Activated T-helper 9 cell treated with anti-CD3 and anti-CD28 coated beads, Interleukin-2, amount 50 U/mL, for 16 hours (primary cell): ENCODE results near the gene GMPR2.
"Not testable (repeated sequence)": the region's sequence is repeated elsewhere in the genome, so short reads cannot be mapped to it uniquely, and the experiment has no call there.

Source experiments
- DNase-seq: peaks from one replicate; pipeline ENCODE4 v3.0.0-alpha.2; 2020; ENCODE audit warnings: low read depth

The GMPR2 gene

DNA sequence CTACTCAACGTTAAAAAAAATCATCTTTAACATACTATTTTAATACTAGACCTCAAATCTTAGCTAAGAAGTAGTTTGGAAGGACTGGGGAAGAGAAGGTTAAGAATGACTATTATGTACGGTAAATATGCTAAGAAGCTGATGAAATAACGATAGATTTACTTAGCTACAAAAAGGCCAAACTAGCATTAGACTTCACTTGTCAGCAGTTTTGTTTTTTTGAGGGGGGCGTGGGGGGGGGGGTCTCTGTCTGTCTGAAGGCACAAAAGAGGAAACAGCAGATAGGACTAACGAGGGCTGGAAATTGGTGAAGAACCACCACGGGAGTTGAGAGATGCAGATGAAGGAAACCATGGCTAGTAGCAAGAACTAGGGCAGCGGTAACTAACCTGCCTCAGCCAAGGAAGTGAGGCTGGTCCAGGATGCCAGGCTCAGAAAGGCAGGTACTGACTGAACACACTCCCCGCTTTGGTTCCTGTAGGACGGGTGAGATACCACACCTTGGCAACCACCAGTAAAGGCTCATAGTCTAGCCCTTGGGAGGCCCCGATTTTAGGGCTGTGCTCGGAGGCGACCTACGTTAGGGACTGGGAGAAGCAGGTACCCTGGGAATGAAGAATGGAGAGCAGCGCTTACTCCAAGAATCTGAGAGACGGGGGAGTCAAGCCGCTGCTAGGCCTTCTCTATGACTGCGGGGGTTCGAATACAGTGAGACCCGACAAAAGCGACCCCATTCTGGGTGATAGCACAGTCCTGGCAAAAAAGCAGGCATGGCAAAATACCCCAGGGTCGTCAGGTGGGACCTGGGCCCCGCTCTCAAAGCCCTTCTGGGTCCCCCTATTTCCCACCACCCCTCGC is 1.2 kb upstream of the GMPR2 start:
- DNase-seq = no peak

DNA sequence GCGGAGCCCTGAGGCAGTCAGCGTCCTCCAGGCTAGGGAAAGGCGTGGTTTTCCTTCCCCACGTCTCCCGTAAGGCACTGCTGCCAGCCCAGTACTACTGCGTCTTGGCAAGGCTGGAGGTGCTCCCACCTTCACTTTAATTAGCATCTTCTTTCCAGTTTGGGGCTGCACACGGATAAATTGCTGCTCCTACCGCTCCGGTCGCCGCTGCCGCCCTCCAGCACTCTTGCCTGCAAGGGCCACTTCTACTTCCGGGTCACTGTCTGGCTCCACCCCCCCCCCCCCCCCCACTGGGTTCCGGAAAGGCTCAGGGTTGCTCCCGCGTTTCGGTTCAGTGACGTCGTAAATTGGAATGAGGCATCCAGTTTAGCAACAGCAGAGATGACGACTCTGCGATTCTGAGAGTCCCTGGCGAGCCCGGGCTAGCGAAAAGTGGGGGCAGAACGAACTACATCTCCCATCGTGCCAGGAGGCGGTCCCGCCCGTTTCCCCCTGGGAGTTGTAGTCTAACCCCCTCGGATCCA is 546 bp upstream of the GMPR2 start, which contains the start of gene NEDD8:
NEDD8 (minus strand) TSS at position 247 of the 524 bp plus-strand sequence; CDS start at position 147, 100 bp downstream.
- DNase-seq = peak; percentile 83

DNA sequence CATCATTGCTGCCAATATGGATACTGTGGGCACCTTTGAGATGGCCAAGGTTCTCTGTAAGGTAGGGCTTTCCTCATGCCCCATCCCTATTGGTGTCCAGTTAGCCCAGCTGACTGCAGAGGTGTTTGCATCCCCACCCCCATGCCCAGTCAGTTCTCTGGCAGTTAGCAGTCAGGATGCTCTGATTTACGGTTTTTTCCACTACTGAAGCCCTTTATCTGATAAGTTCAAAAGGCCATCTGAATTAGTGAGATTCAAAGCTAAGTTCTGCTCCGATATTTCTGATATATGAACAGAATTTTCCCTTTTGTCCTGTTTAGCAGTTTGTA is 773 bp downstream of the GMPR2 start:
- DNase-seq = no peak

DNA sequence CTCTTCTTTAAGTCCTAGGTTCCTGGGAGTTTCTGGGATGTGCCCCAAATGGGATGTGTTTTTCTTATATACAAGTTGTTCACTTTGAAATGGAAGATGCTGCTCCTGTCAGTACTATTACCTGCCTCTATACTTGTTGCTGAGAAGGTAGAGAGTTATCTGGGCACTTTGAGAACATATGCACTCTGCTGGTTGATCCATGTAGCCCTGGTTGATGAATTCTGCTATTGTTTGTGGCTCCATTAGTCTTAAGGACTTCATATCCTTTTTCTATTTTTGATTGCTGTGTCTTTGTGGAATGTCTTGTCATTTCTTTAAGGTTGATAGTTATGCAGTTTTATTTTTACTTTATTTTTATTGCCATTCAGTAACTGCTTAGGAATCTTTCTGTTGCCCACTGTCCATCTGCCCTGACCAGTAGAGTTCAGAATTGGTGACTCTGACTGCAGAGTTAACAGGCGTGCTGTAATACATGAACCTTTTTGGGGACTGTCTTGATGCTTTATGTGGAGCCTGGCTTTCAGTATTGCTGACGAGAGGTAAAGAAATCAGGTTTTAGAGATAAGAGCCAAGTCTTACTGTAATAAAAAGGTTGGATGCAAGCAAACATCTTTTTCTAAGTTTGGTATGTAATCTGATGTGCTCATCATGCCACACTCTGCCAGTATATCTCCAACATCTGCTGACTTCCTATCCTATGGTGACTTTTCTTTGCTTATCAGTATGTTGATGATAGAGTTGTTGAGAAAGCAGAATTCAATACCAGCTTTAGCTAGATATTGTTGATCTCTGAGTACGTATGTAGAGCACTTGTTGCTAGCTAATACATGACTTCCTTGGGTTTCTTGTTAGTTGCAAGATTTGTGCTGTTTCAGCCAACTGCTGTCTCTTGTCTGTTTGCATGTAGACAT is 1.6 kb downstream of the GMPR2 start:
- no peak for DNase-seq

DNA sequence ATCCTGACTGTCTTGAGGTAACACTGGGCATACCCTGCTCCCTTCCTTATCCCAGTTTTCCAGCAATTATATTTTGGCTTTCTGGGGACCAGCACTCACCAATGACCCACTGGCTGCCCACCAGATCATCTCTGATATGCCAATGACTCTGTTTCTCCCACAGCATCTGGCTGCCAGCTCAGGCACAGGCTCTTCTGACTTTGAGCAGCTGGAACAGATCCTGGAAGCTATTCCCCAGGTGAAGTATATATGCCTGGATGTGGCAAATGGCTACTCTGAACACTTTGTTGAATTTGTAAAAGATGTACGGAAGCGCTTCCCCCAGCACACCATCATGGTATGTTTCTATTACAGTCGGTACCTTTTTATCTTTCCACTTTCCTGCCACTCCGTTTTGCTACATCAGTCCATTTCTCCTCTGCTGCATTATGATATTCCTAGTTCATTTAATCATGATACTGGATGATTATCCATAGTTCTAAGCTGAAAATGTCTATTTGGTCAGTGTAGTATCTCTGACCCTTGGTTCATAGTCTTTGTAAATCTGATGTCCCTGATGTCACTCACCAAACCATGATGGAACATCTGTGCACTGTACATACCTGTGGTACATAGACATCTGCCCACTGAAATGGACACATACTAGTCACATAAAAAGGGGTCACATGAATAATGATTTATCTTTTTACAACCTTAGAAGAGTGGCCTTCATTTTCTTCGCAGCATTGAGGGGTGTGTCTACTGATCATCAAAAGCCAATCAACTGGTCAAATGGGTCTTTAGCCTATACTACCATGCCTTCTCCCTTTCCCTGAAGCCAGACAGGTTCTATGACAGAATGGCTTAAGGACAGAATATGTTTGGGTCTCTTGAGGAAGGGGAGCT is 3.3 kb downstream of the GMPR2 start:
- no peak for DNase-seq

DNA sequence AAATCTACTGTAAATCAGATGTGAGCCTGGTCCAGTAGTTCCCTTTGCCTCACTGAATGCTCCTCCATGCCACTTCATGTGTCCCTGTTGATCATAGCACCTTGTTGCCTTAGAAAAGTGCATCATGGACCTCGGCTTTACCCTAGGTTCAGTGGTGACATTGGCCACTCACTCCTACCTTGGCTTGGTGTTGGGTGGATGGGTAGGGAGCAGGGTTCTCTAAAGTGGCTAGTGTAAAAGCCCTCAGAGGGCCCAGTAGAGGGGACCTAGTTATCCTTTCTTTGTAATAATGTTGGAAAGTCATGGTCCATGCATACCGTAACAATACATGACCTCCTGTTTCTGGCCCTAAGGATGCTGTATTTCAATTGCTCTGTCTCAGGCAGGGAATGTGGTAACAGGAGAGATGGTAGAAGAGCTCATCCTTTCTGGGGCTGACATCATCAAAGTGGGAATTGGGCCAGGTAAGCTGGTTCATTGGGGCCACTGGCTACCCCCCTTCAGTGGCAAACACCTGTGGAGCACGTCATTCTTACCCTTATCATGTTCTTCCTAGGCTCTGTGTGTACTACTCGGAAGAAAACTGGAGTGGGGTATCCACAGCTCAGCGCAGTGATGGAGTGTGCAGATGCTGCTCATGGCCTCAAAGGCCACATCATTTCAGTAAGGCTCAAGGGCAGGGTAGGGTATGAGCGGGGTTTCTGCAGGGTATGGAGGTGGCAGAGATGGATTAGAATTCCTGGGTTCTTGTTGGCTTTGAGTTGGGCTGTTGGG is 4.1 kb downstream of the GMPR2 start:
- no peak for DNase-seq

DNA sequence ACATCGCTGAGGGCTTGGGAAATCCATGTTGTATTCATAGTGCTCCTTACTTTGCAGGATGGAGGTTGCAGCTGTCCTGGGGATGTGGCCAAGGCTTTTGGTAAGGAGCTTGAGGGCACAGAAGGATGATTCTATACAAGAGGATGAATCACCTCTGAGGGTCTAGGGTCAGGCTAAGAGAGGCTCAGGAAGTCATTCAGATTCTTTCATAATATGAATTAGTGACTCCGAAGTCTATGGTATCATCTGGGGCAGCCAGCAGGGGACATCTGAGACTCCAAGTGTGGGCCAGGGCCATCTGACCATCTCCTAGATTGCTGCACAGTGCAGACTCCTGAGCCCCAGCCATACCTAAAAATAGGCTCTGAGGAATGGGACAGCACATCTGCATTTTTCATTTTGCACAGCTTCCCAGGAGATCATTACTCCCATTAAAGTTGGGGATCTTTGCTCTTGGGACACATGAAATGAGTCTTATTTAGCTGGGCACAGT is 4.8 kb downstream of the GMPR2 start:
- no peak for DNase-seq

DNA sequence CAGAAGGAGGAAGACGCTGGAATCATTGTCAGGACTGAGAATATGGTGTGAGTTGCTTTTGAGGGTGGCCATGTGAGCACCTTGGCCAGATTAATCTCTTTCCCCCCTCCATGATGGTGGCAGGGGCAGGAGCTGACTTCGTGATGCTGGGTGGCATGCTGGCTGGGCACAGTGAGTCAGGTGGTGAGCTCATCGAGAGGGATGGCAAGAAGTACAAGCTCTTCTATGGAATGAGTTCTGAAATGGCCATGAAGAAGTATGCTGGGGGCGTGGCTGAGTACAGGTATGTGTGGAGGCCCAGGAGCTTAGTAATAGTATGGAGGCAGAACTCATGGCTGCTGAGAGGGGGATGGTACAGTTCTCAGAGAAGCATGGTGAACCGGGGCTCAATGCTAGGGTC is 5.4 kb downstream of the GMPR2 start:
- no peak for DNase-seq

DNA sequence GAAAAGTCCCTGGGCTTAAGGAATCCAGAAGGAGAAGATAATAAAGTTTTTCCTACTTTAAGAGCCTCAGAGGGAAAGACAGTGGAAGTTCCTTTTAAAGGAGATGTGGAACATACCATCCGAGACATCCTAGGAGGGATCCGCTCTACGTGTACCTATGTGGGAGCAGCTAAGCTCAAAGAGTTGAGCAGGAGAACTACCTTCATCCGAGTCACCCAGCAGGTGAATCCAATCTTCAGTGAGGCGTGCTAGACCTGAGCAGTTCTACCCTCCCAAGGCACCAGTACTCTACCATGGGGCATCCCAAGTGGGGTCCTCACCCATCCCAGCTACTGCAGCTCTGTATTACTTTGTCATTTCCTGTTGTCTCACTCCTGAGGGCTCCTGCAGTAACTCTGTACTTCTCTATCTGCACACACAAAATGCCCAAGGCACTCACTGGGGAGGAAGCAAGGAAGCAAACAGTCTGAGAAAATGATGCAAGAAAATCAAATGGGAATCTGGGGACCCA is 5.9 kb downstream of the GMPR2 start:
- DNase-seq = no peak

DNA sequence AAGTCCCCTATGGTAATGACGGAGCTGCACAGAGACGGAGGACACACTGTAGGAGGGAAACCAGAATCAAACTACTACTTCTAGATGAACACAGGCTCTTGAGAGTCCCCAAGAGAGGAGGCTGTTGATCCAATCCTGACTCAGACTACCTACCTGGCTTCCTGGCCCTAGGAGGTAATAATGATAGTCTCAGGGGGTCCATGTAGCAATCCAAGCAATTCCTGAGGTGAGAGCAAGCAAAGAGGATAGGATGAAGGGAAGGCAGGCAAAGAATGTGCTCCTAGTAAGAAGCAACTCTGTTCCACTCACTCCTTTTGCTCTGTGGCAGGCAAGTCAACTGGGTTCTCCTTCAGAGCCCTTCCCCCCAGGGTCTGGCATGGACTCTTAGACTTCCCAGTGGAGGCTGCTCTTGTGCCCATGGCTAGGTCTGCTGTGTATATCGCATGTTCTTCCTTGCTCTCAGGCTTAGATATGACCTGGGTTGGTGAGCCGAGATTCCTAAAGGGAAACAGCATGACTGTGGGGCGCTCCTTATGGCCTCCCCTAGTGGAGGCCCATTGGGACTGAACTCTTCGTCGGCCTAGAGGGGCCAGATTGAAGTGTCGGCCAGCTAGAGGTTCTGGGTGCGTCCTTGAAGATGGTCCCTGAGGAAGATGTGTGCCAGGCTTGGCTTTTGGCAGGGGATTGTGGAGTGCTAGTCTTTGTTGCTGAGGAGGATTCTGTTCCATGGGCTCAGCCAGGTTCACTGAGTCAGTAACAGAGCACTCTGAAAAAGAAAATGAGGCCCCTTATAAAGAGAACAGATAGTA is 7.6 kb downstream of the GMPR2 start:
- DNase-seq = no peak

DNA sequence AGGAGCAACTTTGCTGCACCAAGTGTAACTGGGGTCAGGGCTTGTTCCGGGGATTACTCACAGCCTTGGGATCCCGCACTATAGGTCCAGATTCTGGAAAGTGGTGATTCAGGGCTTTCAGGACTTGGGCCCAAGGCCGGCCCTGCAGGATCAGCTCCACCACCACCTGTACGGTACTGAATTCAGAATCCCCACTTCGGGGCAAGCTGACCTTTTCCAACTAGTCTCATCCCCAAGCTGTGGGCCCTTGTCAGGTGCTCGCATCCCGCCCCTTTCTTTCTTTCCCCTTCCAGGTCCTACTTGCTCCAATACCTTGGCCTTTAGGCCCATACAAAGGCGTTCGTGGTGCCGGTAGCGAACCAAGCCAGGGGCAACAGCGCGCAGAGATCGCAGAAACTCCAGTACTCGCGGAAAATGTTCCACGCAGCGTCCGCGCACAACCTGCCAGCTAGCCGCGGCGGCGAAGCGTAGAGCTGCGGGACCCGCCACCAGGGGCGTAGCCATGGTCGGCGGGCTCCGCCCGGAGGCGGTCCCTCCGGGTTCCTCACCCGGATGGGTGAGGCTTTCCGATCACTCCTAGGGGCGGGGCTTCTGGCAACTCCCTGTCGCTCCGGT is 9.2 kb downstream of the GMPR2 start:
- peak; percentile 89 for DNase-seq

DNA sequence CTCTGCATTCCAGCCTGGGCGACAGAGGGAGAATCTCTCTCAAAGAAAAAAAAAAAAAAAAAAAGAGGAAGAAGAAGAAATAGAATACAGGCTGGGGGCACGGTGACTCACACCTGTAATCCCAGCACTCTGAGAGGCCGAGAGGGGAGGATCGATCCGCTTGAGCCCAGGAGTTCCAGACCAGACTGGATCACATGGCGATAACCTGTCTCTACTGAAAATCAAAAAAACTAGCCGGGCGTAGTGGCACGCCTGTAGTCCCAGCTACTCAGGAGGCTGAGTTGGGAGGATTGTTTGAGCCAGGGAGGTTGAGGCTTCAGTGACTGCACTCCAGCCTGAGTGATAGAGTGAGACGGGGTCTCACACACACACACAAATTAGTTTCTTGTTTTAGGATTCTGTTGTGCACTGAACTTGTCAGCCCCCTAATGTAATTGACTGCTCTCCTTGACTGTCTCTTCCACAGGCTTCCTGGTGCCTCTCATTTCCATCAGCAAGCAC is 10.7 kb downstream of the GMPR2 start:
- no peak for DNase-seq

DNA sequence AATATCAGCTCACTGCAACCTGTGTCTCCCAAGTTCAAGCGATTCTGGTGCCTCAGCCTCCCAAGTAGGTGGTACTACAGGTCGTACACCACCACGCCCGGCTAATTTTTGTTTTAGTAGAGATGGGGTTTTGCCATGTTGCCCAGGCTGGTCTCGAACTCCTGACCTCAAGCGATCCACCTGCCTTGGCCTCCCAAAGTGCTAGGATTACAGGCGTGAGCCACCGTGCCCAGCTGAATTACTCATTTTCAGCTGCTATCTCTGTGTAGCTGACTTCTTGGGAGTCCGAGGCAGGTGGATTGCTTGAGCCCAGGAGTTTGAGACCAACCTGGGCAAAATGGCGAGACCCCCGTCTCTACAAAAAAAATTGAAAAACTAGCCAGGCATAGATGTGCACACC is 12.6 kb downstream of the GMPR2 start:
- not testable (repeated sequence) for DNase-seq

DNA sequence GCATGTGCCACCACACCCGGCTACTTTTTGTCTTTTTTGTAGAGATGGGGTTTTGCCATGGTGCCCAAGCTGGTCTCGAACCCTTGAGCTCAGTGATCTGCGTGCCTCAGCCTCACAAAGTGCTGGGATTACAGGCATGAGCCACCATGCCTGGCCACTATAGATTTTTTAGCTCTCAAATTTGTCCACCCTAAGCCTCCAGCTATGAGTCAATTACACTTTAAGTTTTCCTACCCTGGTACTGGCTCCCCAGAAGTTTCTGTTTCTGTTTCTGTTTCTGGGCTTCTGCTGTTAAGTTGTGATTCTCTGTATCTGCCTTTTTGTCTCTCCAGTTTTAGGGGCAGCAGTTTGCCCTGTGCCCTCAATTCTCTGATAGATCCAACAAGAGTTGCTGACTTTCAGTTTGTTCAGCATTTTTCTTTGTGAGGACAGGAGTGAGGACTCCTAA is 14.1 kb downstream of the GMPR2 start:
- no peak for DNase-seq

DNA sequence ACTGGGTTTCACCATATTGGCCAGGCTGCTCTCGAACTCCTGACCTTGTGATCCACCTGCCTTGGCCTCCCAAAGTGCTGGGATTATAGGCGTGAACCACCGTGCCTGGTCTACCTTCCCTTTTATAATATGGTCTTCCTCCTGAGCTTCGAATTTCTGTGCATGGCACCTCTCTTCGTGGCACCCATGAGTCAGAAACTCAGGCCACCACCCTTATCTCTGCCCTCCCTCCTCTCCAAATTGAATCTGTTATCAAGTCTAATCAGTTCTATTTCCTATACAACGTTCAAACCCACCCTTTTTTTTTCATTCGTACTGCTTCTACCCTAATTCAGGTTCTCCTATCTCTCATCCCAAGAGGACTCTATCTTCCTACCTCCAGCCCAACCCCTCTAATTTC is 14.7 kb downstream of the GMPR2 start:
- DNase-seq = no peak

DNA sequence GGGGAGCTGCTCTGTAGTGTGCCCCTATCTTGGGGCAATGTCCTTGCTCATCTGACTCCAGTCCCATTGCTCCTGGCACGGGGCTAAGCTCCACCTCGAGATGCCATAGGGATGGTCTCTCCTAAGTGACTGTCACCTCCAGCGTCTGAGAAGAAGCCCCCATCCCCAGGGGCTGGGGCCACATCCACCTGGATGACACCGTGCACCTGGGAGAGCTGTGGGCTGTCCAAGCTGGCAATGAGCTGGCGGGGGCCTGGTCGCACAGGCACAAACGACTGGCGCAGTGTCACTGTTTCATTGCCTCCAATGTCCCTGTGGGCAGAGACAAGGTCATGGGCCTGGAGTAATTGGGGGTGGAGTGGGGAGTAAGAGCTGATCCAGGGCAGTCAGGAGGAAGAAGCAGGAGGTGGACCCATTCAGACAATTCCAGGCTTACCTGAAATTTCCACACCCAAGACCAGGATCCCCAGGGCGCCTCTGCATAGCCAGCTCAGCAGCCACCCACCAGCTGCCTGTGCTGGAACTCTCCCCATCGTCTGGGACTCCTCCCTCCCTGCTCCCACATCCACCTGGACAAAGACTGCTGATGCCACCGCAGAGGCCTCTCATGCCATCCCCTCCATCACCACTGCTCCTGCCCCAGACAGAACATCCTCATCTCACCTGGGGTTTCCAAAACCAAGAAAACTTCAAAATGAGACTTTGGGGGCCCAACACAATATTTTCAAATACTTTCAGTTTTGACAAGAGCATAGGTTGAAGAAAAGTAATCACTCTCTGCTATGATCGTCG is 16.7 kb downstream of the GMPR2 start:
- no peak for DNase-seq

DNA sequence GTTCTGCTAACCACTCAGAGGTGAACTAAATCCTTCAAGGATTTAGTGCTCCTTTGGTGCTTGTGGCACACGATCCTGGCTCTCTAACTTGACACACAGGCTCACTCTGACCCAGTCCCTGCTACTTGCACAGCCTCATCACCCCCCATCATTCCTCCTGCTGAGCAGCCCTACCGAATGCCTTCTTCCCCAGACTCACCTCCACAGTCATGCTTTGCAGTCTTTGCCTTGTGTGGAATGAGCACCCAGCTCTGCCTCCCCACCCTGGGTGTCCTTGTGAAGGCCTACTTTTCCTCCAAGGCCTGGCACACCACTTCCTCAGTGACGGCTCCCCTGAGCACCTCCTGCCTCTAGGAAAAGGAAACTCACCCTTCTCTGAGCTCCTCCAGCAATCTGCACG is 17.6 kb downstream of the GMPR2 start:
- DNase-seq = no peak

DNA sequence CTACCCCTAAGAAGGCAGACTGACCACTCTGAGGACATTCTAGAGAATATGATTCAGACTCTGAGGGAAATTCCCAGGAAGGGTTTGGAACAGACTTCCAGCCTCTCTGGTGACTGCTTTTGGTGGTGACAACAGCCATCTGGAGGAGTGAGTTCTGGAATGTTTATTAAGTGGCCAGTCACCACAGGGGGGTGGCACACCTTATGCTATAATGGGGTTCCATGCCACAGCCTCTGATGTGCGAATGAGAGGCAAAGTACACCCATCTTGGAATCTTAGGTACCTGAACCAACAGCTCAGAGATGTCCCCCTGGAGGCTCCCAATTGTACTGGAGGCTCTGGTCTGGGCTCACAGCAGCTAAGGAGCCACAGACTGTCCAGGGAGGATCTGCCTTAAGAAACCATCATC is 19.2 kb downstream of the GMPR2 start:
- DNase-seq = no peak
